ENCODE data around the gene SVOPL. TPM values are rescaled to one million over a fixed set of nuclear protein-coding genes. Genes with fewer than 3 reads are reported as not detected.

The SVOPL gene
- total RNA-seq, 1 donor from 2014 or later, result not detected

- DNase-seq (ENCODE audit: low read depth), result no peak
- TF ChIP-seq CTCF (conservative IDR thresholded peaks at IDR 0.05; ENCODE audit: low read depth, low read length), result no peak
- no peak overlapping the region for H3K4me3 ChIP-seq (ENCODE audit: low read depth, low read length)
These were observed 105.7 kb downstream of the SVOPL start for GRCh38 chr7:138595454-138595853.

GRCh38 chr7:138590154-138590553 is 111.0 kb downstream of the SVOPL start:
- no peak for TF ChIP-seq CTCF (conservative IDR thresholded peaks at IDR 0.05; ENCODE audit: low read depth, low read length)
- no peak for DNase-seq (ENCODE audit: low read depth)

GRCh38 chr7:138588986-138589385 is 112.2 kb downstream of the SVOPL start:
- H3K4me3 ChIP-seq (ENCODE audit: low read depth, low read length), result no peak overlapping the region
- DNase-seq (ENCODE audit: low read depth), result no peak
- no peak for TF ChIP-seq CTCF (conservative IDR thresholded peaks at IDR 0.05; ENCODE audit: low read depth, low read length)

More at GRCh38 chr7:138590154-138590553, 111.0 kb downstream of the SVOPL start:
- no peak overlapping the region for H3K4me3 ChIP-seq (ENCODE audit: low read depth, low read length)

- no peak for TF ChIP-seq CTCF (conservative IDR thresholded peaks at IDR 0.05; ENCODE audit: low read depth, low read length)
- DNase-seq (ENCODE audit: low read depth), result no peak
- H3K4me3 ChIP-seq (ENCODE audit: low read depth, low read length), result no peak overlapping the region
These were observed 113.7 kb downstream of the SVOPL start for GRCh38 chr7:138587485-138587884.

GRCh38 chr7:138585283-138585993 is 115.7 kb downstream of the SVOPL start:
- TF ChIP-seq CTCF (conservative IDR thresholded peaks at IDR 0.05; ENCODE audit: low read depth, low read length), result no peak
- no peak for DNase-seq (ENCODE audit: low read depth)
- no peak overlapping the region for H3K4me3 ChIP-seq (ENCODE audit: low read depth, low read length)

- no peak for TF ChIP-seq CTCF (conservative IDR thresholded peaks at IDR 0.05; ENCODE audit: low read depth, low read length)
- DNase-seq (ENCODE audit: low read depth), result no peak
- no peak overlapping the region for H3K4me3 ChIP-seq (ENCODE audit: low read depth, low read length)
These were observed 116.5 kb downstream of the SVOPL start for GRCh38 chr7:138584696-138585095.

- no peak for DNase-seq (ENCODE audit: low read depth)
- no peak overlapping the region for H3K4me3 ChIP-seq (ENCODE audit: low read depth, low read length)
- no peak for TF ChIP-seq CTCF (conservative IDR thresholded peaks at IDR 0.05; ENCODE audit: low read depth, low read length)
These were observed 116.9 kb downstream of the SVOPL start for GRCh38 chr7:138584283-138584682.
